ENCODE results near the gene PCDHB7. TPM values are rescaled to one million over a fixed set of nuclear protein-coding genes. Genes with fewer than 3 reads are reported as not detected.
"Not testable (repeated sequence)": the region's sequence is repeated elsewhere in the genome, so short reads cannot be mapped to it uniquely, and the experiment has no call there.

Gene PCDHB7
- total and polyA plus RNA-seq, 12 donors: 0.32 to 2.9 (median 1.1) TPM

DNA sequence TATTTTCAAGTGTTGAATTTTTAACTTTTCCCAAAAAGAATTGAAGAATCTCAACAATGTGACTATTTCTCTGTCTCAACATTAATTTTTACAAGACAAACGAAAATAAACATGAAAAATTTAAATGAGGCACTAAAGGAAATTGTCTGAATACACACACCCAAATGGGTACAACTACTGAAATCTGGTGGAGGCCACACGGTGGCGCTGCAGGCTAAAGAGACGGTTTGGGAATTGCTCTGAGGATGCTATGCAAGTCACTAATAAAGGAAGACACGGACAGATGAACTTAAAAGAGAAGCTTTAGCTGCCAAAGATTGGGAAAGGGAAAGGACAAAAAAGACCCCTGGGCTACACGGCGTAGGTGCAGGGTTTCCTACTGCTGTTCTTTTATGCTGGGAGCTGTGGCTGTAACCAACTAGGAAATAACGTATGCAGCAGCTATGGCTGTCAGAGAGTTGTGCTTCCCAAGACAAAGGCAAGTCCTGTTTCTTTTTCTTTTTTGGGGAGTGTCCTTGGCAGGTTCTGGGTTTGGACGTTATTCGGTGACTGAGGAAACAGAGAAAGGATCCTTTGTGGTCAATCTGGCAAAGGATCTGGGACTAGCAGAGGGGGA is 19.8 kb downstream of the PCDHB7 start, which contains the start of gene PCDHB10:
PCDHB10 (plus strand) TSS at position 244 of the 616 bp plus-strand sequence; CDS start at position 444, 200 bp downstream.
- TF ChIP-seq, protein P1, sequence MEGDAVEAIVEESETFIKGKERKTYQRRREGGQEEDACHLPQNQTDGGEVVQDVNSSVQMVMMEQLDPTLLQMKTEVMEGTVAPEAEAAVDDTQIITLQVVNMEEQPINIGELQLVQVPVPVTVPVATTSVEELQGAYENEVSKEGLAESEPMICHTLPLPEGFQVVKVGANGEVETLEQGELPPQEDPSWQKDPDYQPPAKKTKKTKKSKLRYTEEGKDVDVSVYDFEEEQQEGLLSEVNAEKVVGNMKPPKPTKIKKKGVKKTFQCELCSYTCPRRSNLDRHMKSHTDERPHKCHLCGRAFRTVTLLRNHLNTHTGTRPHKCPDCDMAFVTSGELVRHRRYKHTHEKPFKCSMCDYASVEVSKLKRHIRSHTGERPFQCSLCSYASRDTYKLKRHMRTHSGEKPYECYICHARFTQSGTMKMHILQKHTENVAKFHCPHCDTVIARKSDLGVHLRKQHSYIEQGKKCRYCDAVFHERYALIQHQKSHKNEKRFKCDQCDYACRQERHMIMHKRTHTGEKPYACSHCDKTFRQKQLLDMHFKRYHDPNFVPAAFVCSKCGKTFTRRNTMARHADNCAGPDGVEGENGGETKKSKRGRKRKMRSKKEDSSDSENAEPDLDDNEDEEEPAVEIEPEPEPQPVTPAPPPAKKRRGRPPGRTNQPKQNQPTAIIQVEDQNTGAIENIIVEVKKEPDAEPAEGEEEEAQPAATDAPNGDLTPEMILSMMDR (IDR thresholded peaks at IDR 0.05): peak in 5 of 6 experiments; percentile 8 to 29 (median 13)
- TF ChIP-seq POLR2A (IDR thresholded peaks at IDR 0.05): no peak
- H3K4me1 ChIP-seq (replicated peaks in 1 of 2): no peaks in the 10 kb centered on the region
- H3K27me3 ChIP-seq: no peaks in the 10 kb centered on the region
- H3K27ac ChIP-seq: no peak within 1 kb of the TSS
- DNase-seq: peak in 1 of 7 donors; percentile 4
- H3K9me3 ChIP-seq (replicated peaks in 1 of 3): peaks cover 0 to 14% (median 2%) of the 10 kb centered on the region in 3 donors
- H3K36me3 ChIP-seq (replicated peaks in 1 of 2): no peaks in the 10 kb centered on the region
- 5 to 14% (median 10%) methylated on average over 10 of the region's 10 CpGs for WGBS, 4 donors
- no peak within 1 kb of the TSS for H3K4me3 ChIP-seq
- intact Hi-C loops (cut with DNase I): no loop called here

DNA sequence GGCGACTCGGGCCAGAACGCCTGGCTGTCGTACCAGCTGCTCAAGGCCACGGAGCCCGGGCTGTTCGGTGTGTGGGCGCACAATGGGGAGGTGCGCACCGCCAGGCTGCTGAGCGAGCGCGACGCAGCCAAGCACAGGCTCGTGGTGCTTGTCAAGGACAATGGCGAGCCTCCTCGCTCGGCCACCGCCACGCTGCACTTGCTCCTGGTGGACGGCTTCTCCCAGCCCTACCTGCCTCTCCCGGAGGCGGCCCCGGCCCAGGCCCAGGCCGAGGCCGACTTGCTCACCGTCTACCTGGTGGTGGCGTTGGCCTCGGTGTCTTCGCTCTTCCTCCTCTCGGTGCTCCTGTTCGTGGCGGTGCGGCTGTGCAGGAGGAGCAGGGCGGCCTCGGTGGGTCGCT is 21.9 kb downstream of the PCDHB7 start:
- H3K9me3 ChIP-seq (replicated peaks in 1 of 3): peaks cover 0 to 14% (median 6%) of the 10 kb centered on the region in 3 donors
- H3K27ac ChIP-seq; H3K4me1 ChIP-seq (replicated peaks in 1 of 2); H3K27me3 ChIP-seq; H3K4me3 ChIP-seq; intact Hi-C loops (cut with DNase I); H3K36me3 ChIP-seq (replicated peaks in 1 of 2); DNase-seq: not testable (repeated sequence)
- WGBS, 4 donors: 17 to 21% methylated on average over 25 to 27 of the region's 37 CpGs; no CpG with 5 or more reads in 2 of the 4 donors

DNA sequence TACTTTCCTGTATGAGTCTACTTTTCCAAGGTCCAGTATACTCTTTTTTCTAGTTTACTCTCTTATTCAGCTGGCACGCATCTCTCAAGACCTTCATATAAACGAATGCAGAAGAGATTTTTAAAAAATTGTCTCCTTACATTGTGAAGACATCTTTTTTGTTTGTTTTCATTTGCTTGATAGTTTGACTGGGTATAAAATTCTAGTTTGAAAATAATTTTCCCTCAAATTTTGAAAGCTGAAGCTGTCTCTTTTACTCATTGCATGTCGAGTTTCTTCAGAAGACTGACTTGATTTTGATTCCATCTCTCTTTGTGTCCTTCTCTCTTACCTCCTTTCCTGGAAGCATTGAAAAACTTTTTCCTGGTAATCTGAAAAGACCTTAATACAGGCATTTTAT is 23.9 kb downstream of the PCDHB7 start:
- Histone ChIP-seq H3K27me3 (no peaks in the 10 kb centered on the region), H3K4me1 (replicated peaks in 1 of 2) (no peaks in the 10 kb centered on the region), H3K36me3 (replicated peaks in 1 of 2) (no peaks in the 10 kb centered on the region), H3K9me3 (replicated peaks in 1 of 3) (peaks cover 0 to 8% (median 6%) of the 10 kb centered on the region in 3 donors), H3K4me3 (no peak overlapping the region), H3K27ac (no peak overlapping the region)
- TF ChIP-seq, protein P1 (IDR thresholded peaks at IDR 0.05): no peak
- TF ChIP-seq POLR2A (IDR thresholded peaks at IDR 0.05): no peak
- WGBS, 4 donors: 31 to 59% (median 40%) methylated on average over 3 of the region's 3 CpGs
- intact Hi-C loops (cut with DNase I): no loop called here
- DNase-seq: no peak

DNA sequence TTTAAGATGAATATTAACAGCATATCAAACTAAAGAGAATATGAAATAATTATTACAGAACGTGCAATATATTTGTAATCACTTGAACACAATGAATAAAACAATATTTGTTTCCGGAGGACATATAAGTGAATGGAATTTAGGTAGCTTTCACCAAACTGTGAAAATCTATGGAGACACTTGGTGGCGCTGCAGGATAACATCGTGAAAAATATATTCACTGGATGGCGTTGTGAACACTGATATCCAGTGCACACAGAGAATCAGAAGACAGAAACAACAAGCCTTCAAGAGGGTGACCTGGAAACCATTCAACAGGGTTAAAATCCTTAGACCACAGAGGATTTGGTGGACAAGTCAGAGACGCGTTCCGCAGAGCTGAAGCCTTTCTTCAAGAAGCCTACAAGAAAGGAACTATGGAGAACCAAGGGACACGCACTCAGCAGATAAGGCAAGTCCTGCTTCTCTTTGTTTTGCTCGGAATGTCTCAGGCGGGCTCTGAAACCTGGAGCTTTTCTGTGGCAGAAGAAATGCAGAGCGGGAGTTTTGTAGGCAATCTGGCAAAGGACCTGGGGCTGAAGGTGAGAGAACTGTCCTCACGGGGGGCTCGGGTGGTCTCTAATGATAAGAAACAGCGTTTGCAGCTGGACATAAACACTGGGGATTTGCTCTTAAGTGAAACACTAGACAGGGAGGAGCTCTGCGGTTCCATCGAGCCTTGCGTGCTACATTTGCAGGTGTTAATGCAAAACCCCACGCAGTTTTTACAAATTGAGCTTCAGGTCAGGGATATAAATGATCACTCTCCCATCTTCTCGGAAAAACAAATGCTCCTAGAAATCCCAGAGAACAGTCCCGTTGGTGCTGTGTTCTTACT is 27.2 kb downstream of the PCDHB7 start, which contains the start of gene PCDHB11:
PCDHB11 (plus strand) TSS at position 269 of the 877 bp plus-strand sequence; CDS start at position 417, 148 bp downstream.
- H3K27me3 ChIP-seq: no peaks in the 10 kb centered on the region
- H3K36me3 ChIP-seq (replicated peaks in 1 of 2): no peaks in the 10 kb centered on the region
- H3K4me1 ChIP-seq (replicated peaks in 1 of 2): no peaks in the 10 kb centered on the region
- H3K9me3 ChIP-seq (replicated peaks in 1 of 3): peaks cover 0 to 6% (median 6%) of the 10 kb centered on the region in 3 donors
- intact Hi-C loops (cut with DNase I): no loop called here
- H3K4me3 ChIP-seq: no peak within 1 kb of the TSS
- WGBS, 4 donors: 25 to 47% (median 40%) methylated on average over 21 of the region's 21 CpGs
- TF ChIP-seq, protein P1 (IDR thresholded peaks at IDR 0.05): peak in 1 of 6 experiments; percentile 13
- TF ChIP-seq POLR2A (IDR thresholded peaks at IDR 0.05): no peak
- no peak within 1 kb of the TSS for H3K27ac ChIP-seq
- DNase-seq: peak in 1 of 7 donors; percentile 3

DNA sequence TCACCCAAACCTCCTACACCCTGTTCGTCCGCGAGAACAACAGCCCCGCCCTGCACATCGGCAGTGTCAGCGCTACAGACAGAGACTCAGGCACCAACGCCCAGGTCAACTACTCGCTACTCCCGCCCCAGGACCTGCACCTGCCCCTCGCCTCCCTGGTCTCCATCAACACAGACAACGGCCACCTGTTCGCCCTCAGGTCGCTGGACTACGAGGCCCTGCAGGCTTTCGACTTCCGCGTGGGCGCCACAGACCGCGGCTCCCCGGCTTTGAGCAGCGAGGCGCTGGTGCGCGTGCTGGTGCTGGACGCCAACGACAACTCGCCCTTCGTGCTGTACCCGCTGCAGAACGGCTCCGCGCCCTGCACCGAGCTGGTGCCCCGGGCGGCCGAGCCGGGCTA is 28.7 kb downstream of the PCDHB7 start:
- DNase-seq; H3K4me1 ChIP-seq (replicated peaks in 1 of 2); H3K36me3 ChIP-seq (replicated peaks in 1 of 2); H3K27ac ChIP-seq; intact Hi-C loops (cut with DNase I); H3K4me3 ChIP-seq; H3K9me3 ChIP-seq (replicated peaks in 1 of 3); H3K27me3 ChIP-seq: not testable (repeated sequence)
- WGBS, 4 donors: 20 to 40% (median 30%) methylated on average over 1 to 25 of the region's 38 CpGs

DNA sequence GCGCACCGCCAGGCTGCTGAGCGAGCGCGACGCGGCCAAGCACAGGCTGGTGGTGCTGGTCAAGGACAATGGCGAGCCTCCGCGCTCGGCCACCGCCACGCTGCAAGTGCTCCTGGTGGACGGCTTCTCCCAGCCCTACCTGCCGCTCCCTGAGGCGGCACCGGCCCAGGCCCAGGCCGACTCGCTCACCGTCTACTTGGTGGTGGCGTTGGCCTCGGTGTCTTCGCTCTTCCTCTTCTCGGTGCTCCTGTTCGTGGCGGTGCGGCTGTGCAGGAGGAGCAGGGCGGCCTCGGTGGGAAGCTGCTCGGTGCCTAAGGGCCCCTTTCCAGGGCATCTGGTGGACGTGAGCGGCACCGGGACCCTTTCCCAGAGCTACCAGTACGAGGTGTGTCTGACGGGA is 29.2 kb downstream of the PCDHB7 start:
- H3K27me3 ChIP-seq; H3K4me3 ChIP-seq; DNase-seq; H3K4me1 ChIP-seq (replicated peaks in 1 of 2); intact Hi-C loops (cut with DNase I); H3K36me3 ChIP-seq (replicated peaks in 1 of 2); H3K27ac ChIP-seq; H3K9me3 ChIP-seq (replicated peaks in 1 of 3): not testable (repeated sequence)
- 24 to 36% (median 27%) methylated on average over 21 to 32 of the region's 35 CpGs for WGBS, 4 donors

All from adrenal gland (tissue), 12 donors.